Nephron (organoid): ENCODE data around the gene ARHGEF6.

ENCODE experiments used
- H3K27ac Mint-ChIP-seq, 3 experiments: 2 replicates each; pipeline ENCODE4 v1.8.0; 2020; ENCODE audit warnings: mixed read lengths in 3 of 3, mild to moderate bottlenecking in 2 of 3, moderate library complexity in 1 of 3
- H3K27me3 Mint-ChIP-seq: 2 replicates; pipeline ENCODE4 v1.8.0; 2021; ENCODE audit warnings: low read depth, mild to moderate bottlenecking, moderate library complexity, mixed read lengths
- H3K36me3 Mint-ChIP-seq: 2 replicates; pipeline ENCODE4 v1.8.0; 2020; ENCODE audit warnings: low read depth, mixed read lengths
- H3K4me1 Mint-ChIP-seq: 2 replicates; pipeline ENCODE4 v1.8.0; 2020; ENCODE audit warnings: mixed read lengths
- H3K4me3 Mint-ChIP-seq, 3 experiments: 2 replicates each; pipeline ENCODE4 v1.8.0; 2020; ENCODE audit warnings: mild to moderate bottlenecking in 3 of 3, mixed read lengths in 3 of 3, moderate library complexity in 2 of 3
- H3K9me3 Mint-ChIP-seq: 2 replicates; pipeline ENCODE4 v1.8.0; 2020; ENCODE audit warnings: mixed read lengths
- CTCF ChIP-seq, 3 experiments: fragments of 200-600 bp; sonication (generic); IDR thresholded peaks; one replicate each; pipeline ENCODE4 v1.5.0; 2021; ENCODE audit warnings: antibody characterized with exemption in 3 of 3; ENCODE audit not compliant: unreplicated experiment in 3 of 3

Gene ARHGEF6

GRCh38 chrX:136691028-136691809, 89.5 kb downstream of the ARHGEF6 start:
- peaks cover 8% of the 10 kb centered on the region for H3K4me1 Mint-ChIP-seq
- peaks cover 2% of the 10 kb centered on the region for H3K9me3 Mint-ChIP-seq
- H3K27me3 Mint-ChIP-seq, result no peaks in the 10 kb centered on the region
- H3K4me3 Mint-ChIP-seq, result no peak overlapping the region
- no peaks in the 10 kb centered on the region for H3K36me3 Mint-ChIP-seq
- H3K27ac Mint-ChIP-seq, result no peak overlapping the region
- TF ChIP-seq CTCF (IDR thresholded peaks at IDR 0.05; ENCODE audit: unreplicated experiment in 3 of 3), result no peak

GRCh38 chrX:136689436-136689835, 91.3 kb downstream of the ARHGEF6 start:
- Mint-ChIP-seq H3K27ac (no peak overlapping the region), H3K4me3 (no peak overlapping the region), H3K4me1 (peaks cover 2% of the 10 kb centered on the region), H3K9me3 (no peaks in the 10 kb centered on the region), H3K27me3 (no peaks in the 10 kb centered on the region), H3K36me3 (no peaks in the 10 kb centered on the region)
- no peak for TF ChIP-seq CTCF (IDR thresholded peaks at IDR 0.05; ENCODE audit: unreplicated experiment in 3 of 3)

GRCh38 chrX:136687457-136687856, 93.3 kb downstream of the ARHGEF6 start:
- H3K9me3 Mint-ChIP-seq, result no peaks in the 10 kb centered on the region
- no peaks in the 10 kb centered on the region for H3K4me1 Mint-ChIP-seq
- H3K36me3 Mint-ChIP-seq, result no peaks in the 10 kb centered on the region
- H3K27me3 Mint-ChIP-seq, result no peaks in the 10 kb centered on the region
- H3K27ac Mint-ChIP-seq, result no peak overlapping the region
- TF ChIP-seq CTCF (IDR thresholded peaks at IDR 0.05; ENCODE audit: unreplicated experiment in 3 of 3), result no peak
- no peak overlapping the region for H3K4me3 Mint-ChIP-seq

- Mint-ChIP-seq H3K27ac (no peak overlapping the region), H3K9me3 (no peaks in the 10 kb centered on the region), H3K4me3 (no peak overlapping the region), H3K36me3 (no peaks in the 10 kb centered on the region), H3K4me1 (no peaks in the 10 kb centered on the region), H3K27me3 (no peaks in the 10 kb centered on the region)
- no peak for TF ChIP-seq CTCF (IDR thresholded peaks at IDR 0.05; ENCODE audit: unreplicated experiment in 3 of 3)
Observed at GRCh38 chrX:136684120-136684519, 96.6 kb downstream of the ARHGEF6 start.

GRCh38 chrX:136679531-136679930, 101.2 kb downstream of the ARHGEF6 start:
- H3K4me1 Mint-ChIP-seq, result no peaks in the 10 kb centered on the region
- H3K9me3 Mint-ChIP-seq, result peaks cover 2% of the 10 kb centered on the region
- H3K36me3 Mint-ChIP-seq, result no peaks in the 10 kb centered on the region
- TF ChIP-seq CTCF (IDR thresholded peaks at IDR 0.05; ENCODE audit: unreplicated experiment in 3 of 3), result no peak
- no peak overlapping the region for H3K4me3 Mint-ChIP-seq
- H3K27ac Mint-ChIP-seq, result no peak overlapping the region
- H3K27me3 Mint-ChIP-seq, result no peaks in the 10 kb centered on the region
